ENCODE data around the gene GALNT18. TPM values are rescaled to one million over a fixed set of nuclear protein-coding genes. Genes with fewer than 3 reads are reported as not detected.

The GALNT18 gene
- total and polyA plus RNA-seq, 2 experiments from 2014 or later, result 4.3 to 10.8 TPM

DNA sequence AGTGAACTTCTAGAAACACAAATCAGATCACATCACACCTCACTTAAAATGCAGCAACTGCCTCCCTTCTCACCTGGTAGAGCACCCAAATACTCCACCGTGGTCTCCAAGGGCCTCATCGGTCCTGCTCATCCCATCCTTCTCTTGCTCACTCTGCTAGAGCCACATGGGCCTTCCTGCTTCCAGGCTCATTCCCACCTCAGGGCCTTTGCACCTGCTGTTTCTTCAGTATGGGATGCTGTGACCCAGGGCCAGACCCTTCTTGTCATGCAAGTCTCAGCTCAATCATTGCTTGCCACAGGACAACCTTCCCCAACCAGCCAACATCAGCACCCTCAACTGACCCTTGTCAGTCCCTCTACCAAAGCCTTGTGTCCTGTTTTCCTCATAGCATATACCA is 124.9 kb downstream of the GALNT18 start:
- peaks cover 3% of the 10 kb centered on the region for H3K27me3 Mint-ChIP-seq (ENCODE audit: insufficient read depth, low read depth, poor library complexity)
- H3K27ac ChIP-seq (ENCODE audit: low read depth), result no peak overlapping the region

More for the DNA sequence above, 124.9 kb downstream of the GALNT18 start:
- Histone ChIP-seq H4K20me1 (replicated peaks; ENCODE audit: insufficient read depth) (no peaks in the 10 kb centered on the region), H3K36me3 (ENCODE audit: insufficient read depth) (no peaks in the 10 kb centered on the region), H3K27me3 (ENCODE audit: insufficient read depth) (no peaks in the 10 kb centered on the region), H3K9me2 (ENCODE audit: insufficient read depth) (no peaks in the 10 kb centered on the region), H3K4me3 (no peak overlapping the region), H3F3A (replicated peaks; ENCODE audit: low read depth) (no peaks in the 10 kb centered on the region), H2AFZ (no peak overlapping the region), H3K79me2 (replicated peaks; ENCODE audit: insufficient read depth) (no peaks in the 10 kb centered on the region), H3K4me2 (no peak overlapping the region), H3K4me1 (ENCODE audit: insufficient read depth) (peaks cover 6% of the 10 kb centered on the region)
- H3K9me3 Mint-ChIP-seq, result no peaks in the 10 kb centered on the region
- ATAC-seq (no peak), DNase-seq (ENCODE audit: low spot score) (no peak)
- no peaks in the 10 kb centered on the region for H3K36me3 Mint-ChIP-seq (ENCODE audit: low read depth)
- no peak overlapping the region for H3K4me3 Mint-ChIP-seq
- TF ChIP-seq ZNF331 (CRISPR knock-in tag; IDR thresholded peaks at IDR 0.05; ENCODE audit: low read depth), result no peak
- no peak for TF ChIP-seq EZH2 (IDR thresholded peaks at IDR 0.05; ENCODE audit: low read depth, unreplicated experiment)
- no peak for TF ChIP-seq CREB1 (CRISPR knock-in tag; IDR thresholded peaks at IDR 0.05; ENCODE audit: low read depth)
- TF ChIP-seq, protein P1, sequence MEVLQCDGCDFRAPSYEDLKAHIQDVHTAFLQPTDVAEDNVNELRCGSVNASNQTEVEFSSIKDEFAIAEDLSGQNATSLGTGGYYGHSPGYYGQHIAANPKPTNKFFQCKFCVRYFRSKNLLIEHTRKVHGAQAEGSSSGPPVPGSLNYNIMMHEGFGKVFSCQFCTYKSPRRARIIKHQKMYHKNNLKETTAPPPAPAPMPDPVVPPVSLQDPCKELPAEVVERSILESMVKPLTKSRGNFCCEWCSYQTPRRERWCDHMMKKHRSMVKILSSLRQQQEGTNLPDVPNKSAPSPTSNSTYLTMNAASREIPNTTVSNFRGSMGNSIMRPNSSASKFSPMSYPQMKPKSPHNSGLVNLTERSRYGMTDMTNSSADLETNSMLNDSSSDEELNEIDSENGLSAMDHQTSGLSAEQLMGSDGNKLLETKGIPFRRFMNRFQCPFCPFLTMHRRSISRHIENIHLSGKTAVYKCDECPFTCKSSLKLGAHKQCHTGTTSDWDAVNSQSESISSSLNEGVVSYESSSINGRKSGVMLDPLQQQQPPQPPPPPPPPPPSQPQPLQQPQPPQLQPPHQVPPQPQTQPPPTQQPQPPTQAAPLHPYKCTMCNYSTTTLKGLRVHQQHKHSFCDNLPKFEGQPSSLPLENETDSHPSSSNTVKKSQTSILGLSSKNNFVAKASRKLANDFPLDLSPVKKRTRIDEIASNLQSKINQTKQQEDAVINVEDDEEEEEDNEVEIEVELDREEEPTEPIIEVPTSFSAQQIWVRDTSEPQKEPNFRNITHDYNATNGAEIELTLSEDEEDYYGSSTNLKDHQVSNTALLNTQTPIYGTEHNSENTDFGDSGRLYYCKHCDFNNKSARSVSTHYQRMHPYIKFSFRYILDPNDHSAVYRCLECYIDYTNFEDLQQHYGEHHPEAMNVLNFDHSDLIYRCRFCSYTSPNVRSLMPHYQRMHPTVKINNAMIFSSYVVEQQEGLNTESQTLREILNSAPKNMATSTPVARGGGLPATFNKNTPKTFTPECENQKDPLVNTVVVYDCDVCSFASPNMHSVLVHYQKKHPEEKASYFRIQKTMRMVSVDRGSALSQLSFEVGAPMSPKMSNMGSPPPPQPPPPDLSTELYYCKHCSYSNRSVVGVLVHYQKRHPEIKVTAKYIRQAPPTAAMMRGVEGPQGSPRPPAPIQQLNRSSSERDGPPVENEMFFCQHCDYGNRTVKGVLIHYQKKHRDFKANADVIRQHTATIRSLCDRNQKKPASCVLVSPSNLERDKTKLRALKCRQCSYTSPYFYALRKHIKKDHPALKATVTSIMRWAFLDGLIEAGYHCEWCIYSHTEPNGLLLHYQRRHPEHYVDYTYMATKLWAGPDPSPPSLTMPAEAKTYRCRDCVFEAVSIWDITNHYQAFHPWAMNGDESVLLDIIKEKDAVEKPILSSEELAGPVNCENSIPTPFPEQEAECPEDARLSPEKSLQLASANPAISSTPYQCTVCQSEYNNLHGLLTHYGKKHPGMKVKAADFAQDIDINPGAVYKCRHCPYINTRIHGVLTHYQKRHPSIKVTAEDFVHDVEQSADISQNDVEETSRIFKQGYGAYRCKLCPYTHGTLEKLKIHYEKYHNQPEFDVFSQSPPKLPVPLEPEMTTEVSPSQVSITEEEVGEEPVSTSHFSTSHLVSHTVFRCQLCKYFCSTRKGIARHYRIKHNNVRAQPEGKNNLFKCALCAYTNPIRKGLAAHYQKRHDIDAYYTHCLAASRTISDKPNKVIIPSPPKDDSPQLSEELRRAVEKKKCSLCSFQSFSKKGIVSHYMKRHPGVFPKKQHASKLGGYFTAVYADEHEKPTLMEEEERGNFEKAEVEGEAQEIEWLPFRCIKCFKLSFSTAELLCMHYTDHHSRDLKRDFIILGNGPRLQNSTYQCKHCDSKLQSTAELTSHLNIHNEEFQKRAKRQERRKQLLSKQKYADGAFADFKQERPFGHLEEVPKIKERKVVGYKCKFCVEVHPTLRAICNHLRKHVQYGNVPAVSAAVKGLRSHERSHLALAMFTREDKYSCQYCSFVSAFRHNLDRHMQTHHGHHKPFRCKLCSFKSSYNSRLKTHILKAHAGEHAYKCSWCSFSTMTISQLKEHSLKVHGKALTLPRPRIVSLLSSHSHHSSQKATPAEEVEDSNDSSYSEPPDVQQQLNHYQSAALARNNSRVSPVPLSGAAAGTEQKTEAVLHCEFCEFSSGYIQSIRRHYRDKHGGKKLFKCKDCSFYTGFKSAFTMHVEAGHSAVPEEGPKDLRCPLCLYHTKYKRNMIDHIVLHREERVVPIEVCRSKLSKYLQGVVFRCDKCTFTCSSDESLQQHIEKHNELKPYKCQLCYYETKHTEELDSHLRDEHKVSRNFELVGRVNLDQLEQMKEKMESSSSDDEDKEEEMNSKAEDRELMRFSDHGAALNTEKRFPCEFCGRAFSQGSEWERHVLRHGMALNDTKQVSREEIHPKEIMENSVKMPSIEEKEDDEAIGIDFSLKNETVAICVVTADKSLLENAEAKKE (CRISPR knock-in tag; IDR thresholded peaks at IDR 0.05), result no peak
- TF ChIP-seq STAT1 (IDR thresholded peaks at IDR 0.05; ENCODE audit: unreplicated experiment), result no peak
- no peak for TF ChIP-seq POLR2AphosphoS5 (IDR thresholded peaks at IDR 0.05; ENCODE audit: low read depth)
- TF ChIP-seq NANOG (IDR thresholded peaks at IDR 0.05; ENCODE audit: borderline replicate concordance), result no peak
- TF ChIP-seq ZNF114 (CRISPR knock-in tag; IDR thresholded peaks at IDR 0.05), result no peak
- TF ChIP-seq, protein P2, sequence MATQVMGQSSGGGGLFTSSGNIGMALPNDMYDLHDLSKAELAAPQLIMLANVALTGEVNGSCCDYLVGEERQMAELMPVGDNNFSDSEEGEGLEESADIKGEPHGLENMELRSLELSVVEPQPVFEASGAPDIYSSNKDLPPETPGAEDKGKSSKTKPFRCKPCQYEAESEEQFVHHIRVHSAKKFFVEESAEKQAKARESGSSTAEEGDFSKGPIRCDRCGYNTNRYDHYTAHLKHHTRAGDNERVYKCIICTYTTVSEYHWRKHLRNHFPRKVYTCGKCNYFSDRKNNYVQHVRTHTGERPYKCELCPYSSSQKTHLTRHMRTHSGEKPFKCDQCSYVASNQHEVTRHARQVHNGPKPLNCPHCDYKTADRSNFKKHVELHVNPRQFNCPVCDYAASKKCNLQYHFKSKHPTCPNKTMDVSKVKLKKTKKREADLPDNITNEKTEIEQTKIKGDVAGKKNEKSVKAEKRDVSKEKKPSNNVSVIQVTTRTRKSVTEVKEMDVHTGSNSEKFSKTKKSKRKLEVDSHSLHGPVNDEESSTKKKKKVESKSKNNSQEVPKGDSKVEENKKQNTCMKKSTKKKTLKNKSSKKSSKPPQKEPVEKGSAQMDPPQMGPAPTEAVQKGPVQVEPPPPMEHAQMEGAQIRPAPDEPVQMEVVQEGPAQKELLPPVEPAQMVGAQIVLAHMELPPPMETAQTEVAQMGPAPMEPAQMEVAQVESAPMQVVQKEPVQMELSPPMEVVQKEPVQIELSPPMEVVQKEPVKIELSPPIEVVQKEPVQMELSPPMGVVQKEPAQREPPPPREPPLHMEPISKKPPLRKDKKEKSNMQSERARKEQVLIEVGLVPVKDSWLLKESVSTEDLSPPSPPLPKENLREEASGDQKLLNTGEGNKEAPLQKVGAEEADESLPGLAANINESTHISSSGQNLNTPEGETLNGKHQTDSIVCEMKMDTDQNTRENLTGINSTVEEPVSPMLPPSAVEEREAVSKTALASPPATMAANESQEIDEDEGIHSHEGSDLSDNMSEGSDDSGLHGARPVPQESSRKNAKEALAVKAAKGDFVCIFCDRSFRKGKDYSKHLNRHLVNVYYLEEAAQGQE (IDR thresholded peaks at IDR 0.05; ENCODE audit: unreplicated experiment), result no peak
- no peak for TF ChIP-seq JUNB (IDR thresholded peaks at IDR 0.05; ENCODE audit: unreplicated experiment)
- TF ChIP-seq, protein P3, sequence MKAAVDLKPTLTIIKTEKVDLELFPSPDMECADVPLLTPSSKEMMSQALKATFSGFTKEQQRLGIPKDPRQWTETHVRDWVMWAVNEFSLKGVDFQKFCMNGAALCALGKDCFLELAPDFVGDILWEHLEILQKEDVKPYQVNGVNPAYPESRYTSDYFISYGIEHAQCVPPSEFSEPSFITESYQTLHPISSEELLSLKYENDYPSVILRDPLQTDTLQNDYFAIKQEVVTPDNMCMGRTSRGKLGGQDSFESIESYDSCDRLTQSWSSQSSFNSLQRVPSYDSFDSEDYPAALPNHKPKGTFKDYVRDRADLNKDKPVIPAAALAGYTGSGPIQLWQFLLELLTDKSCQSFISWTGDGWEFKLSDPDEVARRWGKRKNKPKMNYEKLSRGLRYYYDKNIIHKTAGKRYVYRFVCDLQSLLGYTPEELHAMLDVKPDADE (IDR thresholded peaks at IDR 0.05), result no peak
- TF ChIP-seq, protein P4, sequence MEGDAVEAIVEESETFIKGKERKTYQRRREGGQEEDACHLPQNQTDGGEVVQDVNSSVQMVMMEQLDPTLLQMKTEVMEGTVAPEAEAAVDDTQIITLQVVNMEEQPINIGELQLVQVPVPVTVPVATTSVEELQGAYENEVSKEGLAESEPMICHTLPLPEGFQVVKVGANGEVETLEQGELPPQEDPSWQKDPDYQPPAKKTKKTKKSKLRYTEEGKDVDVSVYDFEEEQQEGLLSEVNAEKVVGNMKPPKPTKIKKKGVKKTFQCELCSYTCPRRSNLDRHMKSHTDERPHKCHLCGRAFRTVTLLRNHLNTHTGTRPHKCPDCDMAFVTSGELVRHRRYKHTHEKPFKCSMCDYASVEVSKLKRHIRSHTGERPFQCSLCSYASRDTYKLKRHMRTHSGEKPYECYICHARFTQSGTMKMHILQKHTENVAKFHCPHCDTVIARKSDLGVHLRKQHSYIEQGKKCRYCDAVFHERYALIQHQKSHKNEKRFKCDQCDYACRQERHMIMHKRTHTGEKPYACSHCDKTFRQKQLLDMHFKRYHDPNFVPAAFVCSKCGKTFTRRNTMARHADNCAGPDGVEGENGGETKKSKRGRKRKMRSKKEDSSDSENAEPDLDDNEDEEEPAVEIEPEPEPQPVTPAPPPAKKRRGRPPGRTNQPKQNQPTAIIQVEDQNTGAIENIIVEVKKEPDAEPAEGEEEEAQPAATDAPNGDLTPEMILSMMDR (conservative IDR thresholded peaks at IDR 0.05; ENCODE audit: low read depth in 2 of 2), result no peak
- no peak for TF ChIP-seq EZH2phosphoT487 (IDR thresholded peaks at IDR 0.05; ENCODE audit: unreplicated experiment)
- peaks cover 15% of the 10 kb centered on the region for H3K4me1 Mint-ChIP-seq
- no peak overlapping the region for H3K27ac Mint-ChIP-seq
